ENCODE results near the gene KPNA1. TPM values are rescaled to one million over a fixed set of nuclear protein-coding genes. Genes with fewer than 3 reads are reported as not detected.

KPNA1 gene
- polyA plus RNA-seq, 3 donors: 18.0 to 41.2 (median 38.5) TPM

- Histone ChIP-seq H3K9me3 (replicated peaks in 1 of 2; ENCODE audit: control insufficient read depth in 1 of 2, insufficient read depth in 1 of 2, low read length in 2 of 2) (no peaks in the 10 kb centered on the region), H4K20me1 (ENCODE audit: insufficient read depth, low read length) (peaks cover 12% of the 10 kb centered on the region), H2AFZ (ENCODE audit: insufficient read depth, low read depth, low read length, poor library complexity, severe bottlenecking) (no peak overlapping the region), H3K9ac (ENCODE audit: insufficient read depth, low read length, poor library complexity, severe bottlenecking) (no peak overlapping the region), H3K27me3 (ENCODE audit: control insufficient read depth in 2 of 2, insufficient read depth in 2 of 2, low read length in 2 of 2) (no peaks in the 10 kb centered on the region), H3K27ac (ENCODE audit: low read depth in 1 of 2, low read length in 2 of 2) (no peak overlapping the region), H3K36me3 (replicated peaks in 1 of 2; ENCODE audit: control insufficient read depth in 1 of 2, insufficient read depth in 2 of 2, low read length in 2 of 2) (peaks cover 66 to 92% of the 10 kb centered on the region in 2 donors), H3K4me2 (replicated peaks; ENCODE audit: extremely low read depth, low read length, poor library complexity, severe bottlenecking) (no peak overlapping the region), H3K4me3 (replicated peaks in 1 of 3; ENCODE audit: low read depth in 2 of 3, low read length in 3 of 3) (no peak overlapping the region), H3K79me2 (ENCODE audit: insufficient read depth, low read length) (no peaks in the 10 kb centered on the region), H3K4me1 (ENCODE audit: control insufficient read depth in 1 of 2, insufficient read depth in 2 of 2, low read length in 2 of 2) (peaks cover 7 to 23% of the 10 kb centered on the region in 2 donors)
- Mint-ChIP-seq H3K27ac (peak overlapping the region in 4 of 7 donors; percentile 8 to 39 (median 24)), H3K36me3 (peaks cover 77 to 83% of the 10 kb centered on the region in 2 donors), H3K9me3 (no peaks in the 10 kb centered on the region), H3K27me3 (ENCODE audit: low read depth in 3 of 3) (peaks cover 0 to 1% (median 0%) of the 10 kb centered on the region in 3 donors), H3K4me1 (peaks cover 16% of the 10 kb centered on the region), H3K4me3 (no peak overlapping the region)
- DNase-seq: peak in 1 of 3 donors; percentile 33
- TF ChIP-seq, protein P1, sequence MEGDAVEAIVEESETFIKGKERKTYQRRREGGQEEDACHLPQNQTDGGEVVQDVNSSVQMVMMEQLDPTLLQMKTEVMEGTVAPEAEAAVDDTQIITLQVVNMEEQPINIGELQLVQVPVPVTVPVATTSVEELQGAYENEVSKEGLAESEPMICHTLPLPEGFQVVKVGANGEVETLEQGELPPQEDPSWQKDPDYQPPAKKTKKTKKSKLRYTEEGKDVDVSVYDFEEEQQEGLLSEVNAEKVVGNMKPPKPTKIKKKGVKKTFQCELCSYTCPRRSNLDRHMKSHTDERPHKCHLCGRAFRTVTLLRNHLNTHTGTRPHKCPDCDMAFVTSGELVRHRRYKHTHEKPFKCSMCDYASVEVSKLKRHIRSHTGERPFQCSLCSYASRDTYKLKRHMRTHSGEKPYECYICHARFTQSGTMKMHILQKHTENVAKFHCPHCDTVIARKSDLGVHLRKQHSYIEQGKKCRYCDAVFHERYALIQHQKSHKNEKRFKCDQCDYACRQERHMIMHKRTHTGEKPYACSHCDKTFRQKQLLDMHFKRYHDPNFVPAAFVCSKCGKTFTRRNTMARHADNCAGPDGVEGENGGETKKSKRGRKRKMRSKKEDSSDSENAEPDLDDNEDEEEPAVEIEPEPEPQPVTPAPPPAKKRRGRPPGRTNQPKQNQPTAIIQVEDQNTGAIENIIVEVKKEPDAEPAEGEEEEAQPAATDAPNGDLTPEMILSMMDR (IDR thresholded peaks at IDR 0.05): no peak
- intact Hi-C loops (cut with micrococcal nuclease): no loop called here
- no CpG with 5 or more reads among the region's 1 CpG for WGBS (ENCODE audit: insufficient coverage)
These were observed 19.2 kb upstream of the KPNA1 start for GRCh38 chr3:122533931-122534334.

GRCh38 chr3:122533480-122533879 is 18.7 kb upstream of the KPNA1 start:
- Mint-ChIP-seq H3K27ac (peak overlapping the region in 1 of 7 donors; percentile 52), H3K36me3 (peaks cover 76 to 86% of the 10 kb centered on the region in 2 donors), H3K4me3 (no peak overlapping the region), H3K4me1 (peaks cover 11% of the 10 kb centered on the region), H3K27me3 (ENCODE audit: low read depth in 3 of 3) (peaks cover 0 to 1% (median 0%) of the 10 kb centered on the region in 3 donors), H3K9me3 (no peaks in the 10 kb centered on the region)
- TF ChIP-seq, protein P1 (IDR thresholded peaks at IDR 0.05): no peak
- Histone ChIP-seq H3K4me3 (replicated peaks in 1 of 3; ENCODE audit: low read depth in 2 of 3, low read length in 3 of 3) (no peak overlapping the region), H4K20me1 (ENCODE audit: insufficient read depth, low read length) (peaks cover 12% of the 10 kb centered on the region), H3K36me3 (replicated peaks in 1 of 2; ENCODE audit: control insufficient read depth in 1 of 2, insufficient read depth in 2 of 2, low read length in 2 of 2) (peaks cover 68 to 95% of the 10 kb centered on the region in 2 donors), H3K9ac (ENCODE audit: insufficient read depth, low read length, poor library complexity, severe bottlenecking) (no peak overlapping the region), H2AFZ (ENCODE audit: insufficient read depth, low read depth, low read length, poor library complexity, severe bottlenecking) (no peak overlapping the region), H3K79me2 (ENCODE audit: insufficient read depth, low read length) (no peaks in the 10 kb centered on the region), H3K4me2 (replicated peaks; ENCODE audit: extremely low read depth, low read length, poor library complexity, severe bottlenecking) (no peak overlapping the region), H3K9me3 (replicated peaks in 1 of 2; ENCODE audit: control insufficient read depth in 1 of 2, insufficient read depth in 1 of 2, low read length in 2 of 2) (no peaks in the 10 kb centered on the region), H3K27me3 (ENCODE audit: control insufficient read depth in 2 of 2, insufficient read depth in 2 of 2, low read length in 2 of 2) (no peaks in the 10 kb centered on the region), H3K4me1 (ENCODE audit: control insufficient read depth in 1 of 2, insufficient read depth in 2 of 2, low read length in 2 of 2) (peaks cover 4 to 19% of the 10 kb centered on the region in 2 donors), H3K27ac (ENCODE audit: low read depth in 1 of 2, low read length in 2 of 2) (no peak overlapping the region)
- no peak for DNase-seq
- intact Hi-C loops (cut with micrococcal nuclease): no loop called here
- WGBS (ENCODE audit: insufficient coverage): no CpG with 5 or more reads among the region's 2 CpGs
